GM23338 (cell line): Measurements from ENCODE around the gene DNASE1L2. TPM values are rescaled to one million over a fixed set of nuclear protein-coding genes. Genes with fewer than 3 reads are reported as not detected.

Experiments used
- ATAC-seq: fragments of 200-7000 bp; cut with Tn5 transposase; 3 replicates; pipeline ENCODE4 v1.9.1; 2020
- DNase-seq: peaks from one replicate; pipeline ENCODE4 v3.0.0-alpha.2; 2015; ENCODE audit warnings: low spot score
- H2AFZ ChIP-seq: fragments of 200-600 bp; sonication (generic); 2 replicates; pipeline ENCODE4 v1.8.0; 2016; ENCODE audit warnings: antibody characterized with exemption, mild to moderate bottlenecking, moderate library complexity
- H3F3A ChIP-seq: fragments of 200-600 bp; sonication (generic); replicated peaks from 2 replicates; pipeline ENCODE4 v1.8.0; 2017; ENCODE audit warnings: antibody characterized with exemption, mixed run types, low read depth
- H3K27ac ChIP-seq: fragments of 200-600 bp; sonication (generic); 2 replicates; pipeline ENCODE4 v1.6.1; 2016; ENCODE audit warnings: low read depth
- H3K27me3 ChIP-seq: fragments of 200-600 bp; sonication (generic); 2 replicates; pipeline ENCODE4 v1.8.0; 2016; ENCODE audit warnings: mild to moderate bottlenecking, mixed run types, moderate library complexity; ENCODE audit not compliant: insufficient read depth
- H3K36me3 ChIP-seq: fragments of 200-600 bp; sonication (generic); 2 replicates; pipeline ENCODE4 v1.8.0; 2016; ENCODE audit warnings: mild to moderate bottlenecking; ENCODE audit not compliant: insufficient read depth
- H3K4me1 ChIP-seq: fragments of 200-600 bp; sonication (generic); 2 replicates; pipeline ENCODE4 v1.8.0; 2016; ENCODE audit warnings: mild to moderate bottlenecking, moderate library complexity; ENCODE audit not compliant: insufficient read depth
- H3K4me2 ChIP-seq: fragments of 200-600 bp; sonication (generic); 2 replicates; pipeline ENCODE4 v1.7.1; 2017; ENCODE audit warnings: mixed run types
- H3K4me3 ChIP-seq: fragments of 200-600 bp; sonication (generic); 2 replicates; pipeline ENCODE4 v1.6.1; 2016; ENCODE audit warnings: mixed run types
- H3K79me2 ChIP-seq: fragments of 200-600 bp; sonication (generic); replicated peaks from 2 replicates; pipeline ENCODE4 v1.8.0; 2017; ENCODE audit warnings: mild to moderate bottlenecking; ENCODE audit not compliant: insufficient read depth
- H3K9me2 ChIP-seq: fragments of 200-600 bp; sonication (generic); 2 replicates; pipeline ENCODE4 v1.8.0; 2017; ENCODE audit not compliant: insufficient read depth
- H4K20me1 ChIP-seq: fragments of 200-600 bp; sonication (generic); replicated peaks from 2 replicates; pipeline ENCODE4 v1.8.0; 2017; ENCODE audit warnings: mild to moderate bottlenecking; ENCODE audit not compliant: insufficient read depth
- H3K27ac Mint-ChIP-seq: 2 replicates; pipeline ENCODE4 v1.8.0; 2020; ENCODE audit warnings: inconsistent platforms, mild to moderate bottlenecking, moderate library complexity, mixed read lengths
- H3K27me3 Mint-ChIP-seq: 3 replicates; pipeline ENCODE4 v1.8.0; 2022; ENCODE audit warnings: low read depth, mild to moderate bottlenecking, moderate library complexity, mixed read lengths, inconsistent platforms; ENCODE audit not compliant: insufficient read depth, poor library complexity
- H3K36me3 Mint-ChIP-seq: 3 replicates; pipeline ENCODE4 v1.8.0; 2021; ENCODE audit warnings: low read depth, mild to moderate bottlenecking, inconsistent platforms, moderate library complexity, mixed read lengths
- H3K4me1 Mint-ChIP-seq: 3 replicates; pipeline ENCODE4 v1.8.0; 2020; ENCODE audit warnings: mild to moderate bottlenecking, inconsistent platforms, mixed read lengths
- H3K4me3 Mint-ChIP-seq: 3 replicates; pipeline ENCODE4 v1.8.0; 2021; ENCODE audit warnings: moderate library complexity, mild to moderate bottlenecking, inconsistent platforms, mixed read lengths
- H3K9me3 Mint-ChIP-seq: 3 replicates; pipeline ENCODE4 v1.8.0; 2020; ENCODE audit warnings: moderate library complexity, mild to moderate bottlenecking, inconsistent platforms, mixed read lengths
- CREB1 ChIP-seq: fragments of 250-450 bp; sonication (Bioruptor Pico); IDR thresholded peaks from 2 replicates; pipeline ENCODE4 v1.5.0; 2020; ENCODE audit warnings: low read depth, mild to moderate bottlenecking, moderate library complexity
- ETS1 ChIP-seq: IDR thresholded peaks from 2 replicates; pipeline ENCODE4 v1.6.1; 2016; ENCODE audit warnings: antibody characterized with exemption
- EZH2 ChIP-seq: fragments of 200-600 bp; sonication (generic); IDR thresholded peaks from one replicate; pipeline ENCODE4 v1.8.0; 2017; ENCODE audit warnings: antibody characterized with exemption, mild to moderate bottlenecking, low read depth; ENCODE audit not compliant: unreplicated experiment
- EZH2phosphoT487 ChIP-seq: fragments of 200-600 bp; sonication (generic); IDR thresholded peaks from one replicate; pipeline ENCODE4 v1.8.1; 2018; ENCODE audit warnings: antibody characterized with exemption; ENCODE audit not compliant: unreplicated experiment
- JUNB ChIP-seq: IDR thresholded peaks from one replicate; pipeline ENCODE4 v1.6.1; 2016; ENCODE audit warnings: antibody characterized with exemption; ENCODE audit not compliant: unreplicated experiment
- NANOG ChIP-seq: IDR thresholded peaks from 2 replicates; pipeline ENCODE4 v1.6.1; 2016; ENCODE audit warnings: antibody characterized with exemption, borderline replicate concordance
- POLR2AphosphoS5 ChIP-seq: IDR thresholded peaks from 2 replicates; pipeline ENCODE4 v1.6.1; 2016; ENCODE audit warnings: antibody characterized with exemption, low read depth
- STAT1 ChIP-seq: IDR thresholded peaks from one replicate; pipeline ENCODE4 v1.6.1; 2016; ENCODE audit warnings: antibody characterized with exemption; ENCODE audit not compliant: unreplicated experiment
- ZNF114 ChIP-seq: fragments of 250-450 bp; sonication (Bioruptor Pico); IDR thresholded peaks from 2 replicates; pipeline ENCODE4 v1.5.0; 2020; ENCODE audit warnings: mild to moderate bottlenecking, moderate library complexity
- polyA plus RNA-seq: library from polyadenylated mRNA; unstranded; fragments of >200 nt; fragmentation: Nextera tagmentation; extraction: Ambion mirVana; gene quantifications from 2 replicates; pipeline ENCODE4 v1.2.1, GENCODE V29; 2016
- total RNA-seq: library from RNA; depleted of rRNA; stranded (reverse); fragments of >200 nt; shearing (Covaris generic); gene quantifications from 2 replicates; pipeline ENCODE4 v1.2.3, GENCODE V29; 2014
- TF ChIP-seq, protein P1 (sequence below), 2 experiments: fragments of 200-600 bp in 1 of 2; sonication (generic) in 1 of 2; conservative IDR thresholded peaks; 2 replicates each; pipeline versions ENCODE4 v1.5.1 to v1.6.1; 2016 to 2017; ENCODE audit warnings: antibody characterized with exemption in 2 of 2, low read depth in 2 of 2, mild to moderate bottlenecking in 2 of 2, moderate library complexity in 1 of 2
- TF ChIP-seq, protein P2 (sequence below): fragments of 250-450 bp; sonication (Bioruptor Pico); IDR thresholded peaks from 2 replicates; pipeline ENCODE4 v1.5.0; 2020; ENCODE audit warnings: mild to moderate bottlenecking, moderate library complexity

Gene DNASE1L2
- total and polyA plus RNA-seq, 2 experiments from 2014 or later, result 0.23 TPM; not detected in 1

GRCh38 chr16:2223221-2223941 is 12.9 kb upstream of the DNASE1L2 start, which contains the start of gene E4F1 (continued):
- TF ChIP-seq NANOG (no peak), ETS1 (peak; percentile 72; the same call in 1 of the 2 replicates), STAT1 (no peak), ZNF114 (no peak), CREB1 (CRISPR knock-in tag) (peak; percentile 93), JUNB (no peak), EZH2 (no peak), EZH2phosphoT487 (no peak)
- TF ChIP-seq, protein P1, sequence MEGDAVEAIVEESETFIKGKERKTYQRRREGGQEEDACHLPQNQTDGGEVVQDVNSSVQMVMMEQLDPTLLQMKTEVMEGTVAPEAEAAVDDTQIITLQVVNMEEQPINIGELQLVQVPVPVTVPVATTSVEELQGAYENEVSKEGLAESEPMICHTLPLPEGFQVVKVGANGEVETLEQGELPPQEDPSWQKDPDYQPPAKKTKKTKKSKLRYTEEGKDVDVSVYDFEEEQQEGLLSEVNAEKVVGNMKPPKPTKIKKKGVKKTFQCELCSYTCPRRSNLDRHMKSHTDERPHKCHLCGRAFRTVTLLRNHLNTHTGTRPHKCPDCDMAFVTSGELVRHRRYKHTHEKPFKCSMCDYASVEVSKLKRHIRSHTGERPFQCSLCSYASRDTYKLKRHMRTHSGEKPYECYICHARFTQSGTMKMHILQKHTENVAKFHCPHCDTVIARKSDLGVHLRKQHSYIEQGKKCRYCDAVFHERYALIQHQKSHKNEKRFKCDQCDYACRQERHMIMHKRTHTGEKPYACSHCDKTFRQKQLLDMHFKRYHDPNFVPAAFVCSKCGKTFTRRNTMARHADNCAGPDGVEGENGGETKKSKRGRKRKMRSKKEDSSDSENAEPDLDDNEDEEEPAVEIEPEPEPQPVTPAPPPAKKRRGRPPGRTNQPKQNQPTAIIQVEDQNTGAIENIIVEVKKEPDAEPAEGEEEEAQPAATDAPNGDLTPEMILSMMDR (conservative IDR thresholded peaks at IDR 0.05; ENCODE audit: low read depth in 2 of 2), result no peak

GRCh38 chr16:2223942-2224486 is 12.2 kb upstream of the DNASE1L2 start:
- Histone ChIP-seq H2AFZ (peak overlapping the region; percentile 85), H3K4me3 (peak overlapping the region; percentile 98), H3F3A (peaks cover 5% of the 10 kb centered on the region; the same call in 1 of the 2 replicates), H4K20me1 (peaks cover 5% of the 10 kb centered on the region), H3K27ac (peak overlapping the region; percentile 81; the same call in 1 of the 2 replicates), H3K27me3 (no peaks in the 10 kb centered on the region), H3K9me2 (no peaks in the 10 kb centered on the region), H3K36me3 (no peaks in the 10 kb centered on the region), H3K4me1 (no peaks in the 10 kb centered on the region; the same call in 1 of the 2 replicates), H3K79me2 (peaks cover 44% of the 10 kb centered on the region), H3K4me2 (peak overlapping the region; percentile 94)
- H3K27me3 Mint-ChIP-seq, result peaks cover 13% of the 10 kb centered on the region
- H3K4me1 Mint-ChIP-seq, result no peaks in the 10 kb centered on the region; the same call in 2 of the 3 replicates
- H3K27ac Mint-ChIP-seq, result peak overlapping the region; percentile 18; the same call in 1 of the 2 replicates
- H3K4me3 Mint-ChIP-seq, result peak overlapping the region; percentile 78
- ATAC-seq, result peak; percentile 54
- DNase-seq, result peak; percentile 59
- no peaks in the 10 kb centered on the region for H3K36me3 Mint-ChIP-seq
- no peaks in the 10 kb centered on the region for H3K9me3 Mint-ChIP-seq
- TF ChIP-seq ZNF114, result no peak
- no peak for TF ChIP-seq POLR2AphosphoS5
- TF ChIP-seq, protein P2, sequence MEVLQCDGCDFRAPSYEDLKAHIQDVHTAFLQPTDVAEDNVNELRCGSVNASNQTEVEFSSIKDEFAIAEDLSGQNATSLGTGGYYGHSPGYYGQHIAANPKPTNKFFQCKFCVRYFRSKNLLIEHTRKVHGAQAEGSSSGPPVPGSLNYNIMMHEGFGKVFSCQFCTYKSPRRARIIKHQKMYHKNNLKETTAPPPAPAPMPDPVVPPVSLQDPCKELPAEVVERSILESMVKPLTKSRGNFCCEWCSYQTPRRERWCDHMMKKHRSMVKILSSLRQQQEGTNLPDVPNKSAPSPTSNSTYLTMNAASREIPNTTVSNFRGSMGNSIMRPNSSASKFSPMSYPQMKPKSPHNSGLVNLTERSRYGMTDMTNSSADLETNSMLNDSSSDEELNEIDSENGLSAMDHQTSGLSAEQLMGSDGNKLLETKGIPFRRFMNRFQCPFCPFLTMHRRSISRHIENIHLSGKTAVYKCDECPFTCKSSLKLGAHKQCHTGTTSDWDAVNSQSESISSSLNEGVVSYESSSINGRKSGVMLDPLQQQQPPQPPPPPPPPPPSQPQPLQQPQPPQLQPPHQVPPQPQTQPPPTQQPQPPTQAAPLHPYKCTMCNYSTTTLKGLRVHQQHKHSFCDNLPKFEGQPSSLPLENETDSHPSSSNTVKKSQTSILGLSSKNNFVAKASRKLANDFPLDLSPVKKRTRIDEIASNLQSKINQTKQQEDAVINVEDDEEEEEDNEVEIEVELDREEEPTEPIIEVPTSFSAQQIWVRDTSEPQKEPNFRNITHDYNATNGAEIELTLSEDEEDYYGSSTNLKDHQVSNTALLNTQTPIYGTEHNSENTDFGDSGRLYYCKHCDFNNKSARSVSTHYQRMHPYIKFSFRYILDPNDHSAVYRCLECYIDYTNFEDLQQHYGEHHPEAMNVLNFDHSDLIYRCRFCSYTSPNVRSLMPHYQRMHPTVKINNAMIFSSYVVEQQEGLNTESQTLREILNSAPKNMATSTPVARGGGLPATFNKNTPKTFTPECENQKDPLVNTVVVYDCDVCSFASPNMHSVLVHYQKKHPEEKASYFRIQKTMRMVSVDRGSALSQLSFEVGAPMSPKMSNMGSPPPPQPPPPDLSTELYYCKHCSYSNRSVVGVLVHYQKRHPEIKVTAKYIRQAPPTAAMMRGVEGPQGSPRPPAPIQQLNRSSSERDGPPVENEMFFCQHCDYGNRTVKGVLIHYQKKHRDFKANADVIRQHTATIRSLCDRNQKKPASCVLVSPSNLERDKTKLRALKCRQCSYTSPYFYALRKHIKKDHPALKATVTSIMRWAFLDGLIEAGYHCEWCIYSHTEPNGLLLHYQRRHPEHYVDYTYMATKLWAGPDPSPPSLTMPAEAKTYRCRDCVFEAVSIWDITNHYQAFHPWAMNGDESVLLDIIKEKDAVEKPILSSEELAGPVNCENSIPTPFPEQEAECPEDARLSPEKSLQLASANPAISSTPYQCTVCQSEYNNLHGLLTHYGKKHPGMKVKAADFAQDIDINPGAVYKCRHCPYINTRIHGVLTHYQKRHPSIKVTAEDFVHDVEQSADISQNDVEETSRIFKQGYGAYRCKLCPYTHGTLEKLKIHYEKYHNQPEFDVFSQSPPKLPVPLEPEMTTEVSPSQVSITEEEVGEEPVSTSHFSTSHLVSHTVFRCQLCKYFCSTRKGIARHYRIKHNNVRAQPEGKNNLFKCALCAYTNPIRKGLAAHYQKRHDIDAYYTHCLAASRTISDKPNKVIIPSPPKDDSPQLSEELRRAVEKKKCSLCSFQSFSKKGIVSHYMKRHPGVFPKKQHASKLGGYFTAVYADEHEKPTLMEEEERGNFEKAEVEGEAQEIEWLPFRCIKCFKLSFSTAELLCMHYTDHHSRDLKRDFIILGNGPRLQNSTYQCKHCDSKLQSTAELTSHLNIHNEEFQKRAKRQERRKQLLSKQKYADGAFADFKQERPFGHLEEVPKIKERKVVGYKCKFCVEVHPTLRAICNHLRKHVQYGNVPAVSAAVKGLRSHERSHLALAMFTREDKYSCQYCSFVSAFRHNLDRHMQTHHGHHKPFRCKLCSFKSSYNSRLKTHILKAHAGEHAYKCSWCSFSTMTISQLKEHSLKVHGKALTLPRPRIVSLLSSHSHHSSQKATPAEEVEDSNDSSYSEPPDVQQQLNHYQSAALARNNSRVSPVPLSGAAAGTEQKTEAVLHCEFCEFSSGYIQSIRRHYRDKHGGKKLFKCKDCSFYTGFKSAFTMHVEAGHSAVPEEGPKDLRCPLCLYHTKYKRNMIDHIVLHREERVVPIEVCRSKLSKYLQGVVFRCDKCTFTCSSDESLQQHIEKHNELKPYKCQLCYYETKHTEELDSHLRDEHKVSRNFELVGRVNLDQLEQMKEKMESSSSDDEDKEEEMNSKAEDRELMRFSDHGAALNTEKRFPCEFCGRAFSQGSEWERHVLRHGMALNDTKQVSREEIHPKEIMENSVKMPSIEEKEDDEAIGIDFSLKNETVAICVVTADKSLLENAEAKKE (CRISPR knock-in tag), result no peak
- TF ChIP-seq NANOG, result no peak
- no peak for TF ChIP-seq EZH2
- TF ChIP-seq, protein P1 (conservative IDR thresholded peaks at IDR 0.05; ENCODE audit: low read depth in 2 of 2), result no peak
